T-cell (primary cell): ENCODE data around the gene PLCL1. TPM values are rescaled to one million over a fixed set of nuclear protein-coding genes. Genes with fewer than 3 reads are reported as not detected.

ENCODE experiments used
- ATAC-seq, 4 experiments: fragments of 200-7000 bp in 3 of 4; fragments of 150-1000 bp in 1 of 4; cut with Tn5 transposase; replicated peaks in 1 of 4; 1 replicate in 3 of 4; 2 replicates in 1 of 4; pipeline ENCODE4 v1.10.0; 2021; ENCODE audit warnings: moderate library complexity in 3 of 4, mild to moderate bottlenecking in 2 of 4, moderate number of reproducible peaks in 1 of 4
- CTCF ChIA-PET, 2 donors: fragments of 300-600 bp; sonication (Branson Sonifier 250); formaldehyde crosslinking; loops; one replicate each; lab custom pipeline; 2022; ENCODE audit warnings: antibody characterized with exemption in 2 of 2; lab: Charles Lee
- POLR2A ChIA-PET, 2 donors: fragments of 300-600 bp; sonication (Branson Sonifier 250); formaldehyde crosslinking; loops; one replicate each; lab custom pipeline; 2022; ENCODE audit warnings: antibody characterized with exemption in 2 of 2; lab: Charles Lee
- DNase-seq, 35 experiments: peaks; one replicate each; pipeline versions ENCODE4 v3.0.0 to v3.0.0-alpha.2; 2013 to 2023
- H3K27ac ChIP-seq: one replicate; pipeline ENCODE4 v1.5.1; 2013; ENCODE audit warnings: low read length
- H3K27me3 ChIP-seq, 2 experiments: replicated peaks in 1 of 2; 1 replicate in 1 of 2; 2 replicates in 1 of 2; pipeline versions ENCODE4 v1.6.1 to v1.7.0; 2013; ENCODE audit warnings: low read length in 1 of 2, mixed read lengths in 1 of 2; ENCODE audit not compliant: control insufficient read depth in 2 of 2, insufficient read depth in 2 of 2; ENCODE audit errors: extremely low read depth in 1 of 2
- H3K36me3 ChIP-seq, 2 donors: 1 replicate in 1 of 2; 2 replicates in 1 of 2; pipeline versions ENCODE4 v1.6.1 to v1.7.0; 2013; ENCODE audit warnings: low read length in 1 of 2; ENCODE audit not compliant: control insufficient read depth in 2 of 2, insufficient read depth in 1 of 2; ENCODE audit errors: extremely low read depth in 1 of 2
- H3K4me1 ChIP-seq, 2 experiments: 1 replicate in 1 of 2; 2 replicates in 1 of 2; pipeline versions ENCODE4 v1.6.1 to v1.7.0; 2013; ENCODE audit warnings: low read length in 2 of 2, mixed read lengths in 1 of 2; ENCODE audit not compliant: insufficient read depth in 2 of 2, control insufficient read depth in 1 of 2; ENCODE audit errors: extremely low read depth in 1 of 2
- H3K4me3 ChIP-seq, 2 donors: 1 replicate in 1 of 2; 2 replicates in 1 of 2; pipeline versions ENCODE4 v1.5.1 to v1.7.0; 2013; ENCODE audit warnings: mild to moderate bottlenecking in 2 of 2, low read length in 1 of 2, moderate library complexity in 1 of 2; ENCODE audit not compliant: control insufficient read depth in 1 of 2; ENCODE audit errors: extremely low read depth in 1 of 2
- H3K9me3 ChIP-seq: 2 replicates; pipeline ENCODE4 v1.7.0; 2013
- H3K27ac Mint-ChIP-seq, 2 donors: one replicate each; pipeline ENCODE4 v1.8.0; 2020 to 2021; ENCODE audit warnings: mild to moderate bottlenecking in 2 of 2, mixed read lengths in 2 of 2
- H3K27me3 Mint-ChIP-seq, 2 donors: one replicate each; pipeline ENCODE4 v1.8.0; 2021 to 2022; ENCODE audit warnings: mixed read lengths in 2 of 2
- H3K36me3 Mint-ChIP-seq: one replicate; pipeline ENCODE4 v1.8.0; 2021; ENCODE audit warnings: mixed read lengths
- H3K4me1 Mint-ChIP-seq, 3 donors: one replicate each; pipeline ENCODE4 v1.8.0; 2020 to 2022; ENCODE audit warnings: mixed read lengths in 3 of 3, mild to moderate bottlenecking in 1 of 3
- H3K4me3 Mint-ChIP-seq, 3 donors: one replicate each; pipeline ENCODE4 v1.8.0; 2020 to 2022; ENCODE audit warnings: mild to moderate bottlenecking in 3 of 3, mixed read lengths in 3 of 3, moderate library complexity in 3 of 3
- H3K9me3 Mint-ChIP-seq, 3 donors: one replicate each; pipeline ENCODE4 v1.8.0; 2020 to 2022; ENCODE audit warnings: mixed read lengths in 3 of 3
- WGBS: methylation state at CpG from one replicate; pipeline ENCODE4 v1.1.5; 2013; ENCODE audit warnings: missing lambda C conversion rate; ENCODE audit not compliant: insufficient coverage; 5-methylcytosine and 5-hydroxymethylcytosine counted together
- total RNA-seq, 35 experiments: library from RNA in 6 of 35; stranded (reverse) in 6 of 35; fragments of 120-200 nt in 1 of 35; gene quantifications; one replicate each; pipeline versions ENCODE4 v1.2.1 to v1.2.4 and lab custom pipeline; 2013 to 2026

PLCL1 gene
- total RNA-seq, 5 donors from 2014 or later (not counting 1 experiment from before 2014, with no cell fraction given): 15.3 to 24.7 (median 20.3) TPM

DNA sequence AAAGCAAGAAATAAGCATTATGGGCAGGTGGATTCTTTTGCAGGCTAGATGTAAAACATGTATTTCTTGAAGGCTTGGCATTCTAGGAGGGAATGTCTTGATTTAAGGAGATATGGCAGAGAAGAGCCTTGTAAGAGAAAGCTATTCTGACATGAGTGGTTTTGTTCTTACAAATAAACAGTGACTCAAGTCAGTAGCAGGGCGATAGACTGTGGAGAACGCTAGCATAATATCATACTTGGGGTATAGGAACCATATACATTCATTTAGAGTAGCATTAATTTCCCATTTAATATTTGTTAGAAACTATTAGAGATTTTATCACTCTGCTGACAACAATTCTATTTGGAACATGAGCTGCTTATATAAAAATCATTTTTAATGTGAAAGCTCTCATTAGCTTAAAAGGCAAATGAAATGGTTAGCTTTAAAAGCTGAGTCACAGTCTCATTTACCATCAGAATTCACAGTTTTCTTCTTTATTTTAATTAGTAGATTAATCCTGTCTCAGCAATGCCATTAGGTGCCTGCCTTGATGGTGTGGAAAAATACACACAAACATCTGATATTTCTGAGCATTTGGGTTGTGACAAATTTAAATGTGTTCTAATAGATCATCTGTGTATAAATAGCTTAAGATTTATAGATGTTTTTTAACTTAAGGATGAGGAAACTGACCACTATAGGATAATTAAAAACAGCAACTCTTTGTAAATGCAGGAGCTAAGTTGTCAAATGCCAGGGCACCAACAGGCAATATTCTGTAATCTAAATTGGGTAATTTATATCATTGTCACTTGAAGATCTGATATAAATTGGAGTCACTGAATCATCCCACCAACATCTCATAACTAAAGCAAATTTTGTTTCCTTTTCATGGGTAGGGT is 276.7 kb downstream of the PLCL1 start:
- ChIA-PET CTCF (no interaction called here), POLR2A (no interaction called here)
- no peak overlapping the region for H3K4me3 Mint-ChIP-seq

GRCh38 chr2:198084156-198084555 is 279.8 kb downstream of the PLCL1 start:
- no CpG with 5 or more reads among the region's 6 CpGs for WGBS
- no peaks in the 10 kb centered on the region for H3K9me3 Mint-ChIP-seq
- no peaks in the 10 kb centered on the region for H3K27me3 Mint-ChIP-seq
- Histone ChIP-seq H3K27me3 (no peaks in the 10 kb centered on the region), H3K4me1 (no peaks in the 10 kb centered on the region), H3K27ac (no peak overlapping the region), H3K36me3 (peaks cover 5% of the 10 kb centered on the region in 2 donors), H3K9me3 (no peaks in the 10 kb centered on the region), H3K4me3 (no peak overlapping the region)
- H3K36me3 Mint-ChIP-seq: peaks cover 36% of the 10 kb centered on the region
- H3K4me1 Mint-ChIP-seq: peaks cover 0 to 6% (median 0%) of the 10 kb centered on the region in 3 donors
- no peak overlapping the region for H3K27ac Mint-ChIP-seq
- DNase-seq (no peak), ATAC-seq (no peak)
- H3K4me3 Mint-ChIP-seq: no peak overlapping the region
- POLR2A ChIA-PET: no interaction called here
- CTCF ChIA-PET: no interaction called here

More for the DNA sequence above, 276.7 kb downstream of the PLCL1 start:
- DNase-seq: no peak
- Histone ChIP-seq H3K27me3 (no peaks in the 10 kb centered on the region), H3K4me1 (no peaks in the 10 kb centered on the region), H3K36me3 (peaks cover 3 to 5% of the 10 kb centered on the region in 2 donors), H3K4me3 (no peak overlapping the region), H3K9me3 (no peaks in the 10 kb centered on the region), H3K27ac (no peak overlapping the region)
- Mint-ChIP-seq H3K36me3 (peaks cover 40% of the 10 kb centered on the region), H3K9me3 (no peaks in the 10 kb centered on the region), H3K27me3 (no peaks in the 10 kb centered on the region), H3K4me1 (peaks cover 0 to 11% (median 6%) of the 10 kb centered on the region in 3 donors), H3K27ac (no peak overlapping the region)
- no peak for ATAC-seq
- WGBS: no CpG with 5 or more reads among the region's 2 CpGs

GRCh38 chr2:198096002-198096401 is 291.6 kb downstream of the PLCL1 start:
- no peaks in the 10 kb centered on the region for H3K9me3 Mint-ChIP-seq
- H3K36me3 ChIP-seq: peaks cover 0 to 5% of the 10 kb centered on the region in 2 donors
- no CpG with 5 or more reads among the region's 2 CpGs for WGBS
- ATAC-seq: no peak
- peaks cover 41% of the 10 kb centered on the region for H3K36me3 Mint-ChIP-seq
- ChIA-PET POLR2A (no interaction called here), CTCF (no interaction called here)
- peaks cover 0 to 9% (median 2%) of the 10 kb centered on the region in 3 donors for H3K4me1 Mint-ChIP-seq
- H3K4me1 ChIP-seq: no peaks in the 10 kb centered on the region
- DNase-seq: no peak
- H3K27ac Mint-ChIP-seq: no peak overlapping the region
- no peaks in the 10 kb centered on the region for H3K27me3 ChIP-seq
- H3K4me3 ChIP-seq: no peak overlapping the region
- H3K27me3 Mint-ChIP-seq: no peaks in the 10 kb centered on the region
- H3K4me3 Mint-ChIP-seq: no peak overlapping the region
- H3K9me3 ChIP-seq: no peaks in the 10 kb centered on the region
- H3K27ac ChIP-seq: no peak overlapping the region

DNA sequence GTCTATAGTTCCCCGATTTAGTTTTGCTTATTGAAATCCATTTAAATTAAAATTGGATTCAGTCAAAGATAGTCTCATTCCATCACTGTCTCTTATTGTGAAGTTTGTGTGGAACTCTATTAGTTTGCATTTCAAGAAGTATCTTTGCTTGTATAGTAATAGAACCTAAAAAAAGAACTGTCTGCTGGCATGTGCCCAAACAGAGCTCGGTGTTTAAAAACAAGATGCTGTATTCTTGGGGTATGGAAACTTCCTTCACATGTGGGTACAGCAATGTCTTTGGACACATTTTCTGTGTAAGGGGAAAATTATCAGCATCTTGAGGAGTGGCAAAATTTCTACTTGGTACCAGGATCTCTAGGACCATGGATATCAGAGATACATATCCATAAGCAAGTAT is 292.6 kb downstream of the PLCL1 start:
- Histone ChIP-seq H3K4me1 (no peaks in the 10 kb centered on the region), H3K9me3 (no peaks in the 10 kb centered on the region), H3K27ac (no peak overlapping the region), H3K27me3 (no peaks in the 10 kb centered on the region), H3K36me3 (peaks cover 2% of the 10 kb centered on the region in 2 donors), H3K4me3 (no peak overlapping the region)
- Mint-ChIP-seq H3K36me3 (peaks cover 43% of the 10 kb centered on the region), H3K4me1 (peaks cover 0 to 4% (median 2%) of the 10 kb centered on the region in 3 donors), H3K4me3 (no peak overlapping the region), H3K9me3 (no peaks in the 10 kb centered on the region), H3K27ac (no peak overlapping the region), H3K27me3 (no peaks in the 10 kb centered on the region)
- ATAC-seq (no peak), DNase-seq (no peak)
- POLR2A ChIA-PET: no interaction called here
- CTCF ChIA-PET: no interaction called here
- 60% methylated on average over 1 of the region's 2 CpGs for WGBS

DNA sequence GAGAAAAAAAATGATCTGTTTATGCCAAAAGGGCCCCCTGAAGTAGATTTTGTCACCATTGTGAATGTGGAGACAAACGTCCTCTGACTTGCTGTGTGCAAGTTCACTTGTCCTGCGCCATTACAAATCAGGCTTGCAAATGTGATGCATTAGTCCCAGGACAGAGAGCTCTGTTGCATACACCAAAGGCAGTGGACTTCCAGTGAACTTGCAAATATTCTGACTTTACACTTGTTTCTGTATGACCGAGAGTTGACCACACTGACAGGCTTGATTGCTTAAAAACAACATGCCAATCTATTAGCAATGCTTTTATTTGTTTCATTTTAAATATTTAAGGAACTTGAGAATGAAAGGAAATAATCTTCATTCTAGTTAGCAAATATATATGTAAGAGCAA is 293.2 kb downstream of the PLCL1 start:
- peaks cover 43% of the 10 kb centered on the region for H3K36me3 Mint-ChIP-seq
- CTCF ChIA-PET: no interaction called here
- H3K9me3 Mint-ChIP-seq: no peaks in the 10 kb centered on the region

GRCh38 chr2:198098386-198098785 is 294.0 kb downstream of the PLCL1 start:
- CTCF ChIA-PET: interaction anchor here in 1 of 2 donors (1.2 kb wide), 1 partner anchor 28 kb away, joined by 3 read pairs; no protein-coding TSS in a partner anchor
- Mint-ChIP-seq H3K9me3 (no peaks in the 10 kb centered on the region), H3K4me3 (no peak overlapping the region), H3K27me3 (no peaks in the 10 kb centered on the region), H3K4me1 (peaks cover 0 to 2% (median 0%) of the 10 kb centered on the region in 3 donors), H3K36me3 (peaks cover 40% of the 10 kb centered on the region), H3K27ac (no peak overlapping the region)
- peaks cover 0 to 2% of the 10 kb centered on the region in 2 donors for H3K36me3 ChIP-seq
- no peak overlapping the region for H3K27ac ChIP-seq
- WGBS: no CpG with 5 or more reads among the region's 1 CpG
- no peaks in the 10 kb centered on the region for H3K9me3 ChIP-seq
- ATAC-seq (no peak), DNase-seq (no peak)
- POLR2A ChIA-PET: no interaction called here
- no peaks in the 10 kb centered on the region for H3K4me1 ChIP-seq
- no peak overlapping the region for H3K4me3 ChIP-seq
- no peaks in the 10 kb centered on the region for H3K27me3 ChIP-seq

More for the DNA sequence above, 293.2 kb downstream of the PLCL1 start:
- Mint-ChIP-seq H3K27ac (no peak overlapping the region), H3K4me1 (peaks cover 0 to 2% (median 0%) of the 10 kb centered on the region in 3 donors), H3K4me3 (no peak overlapping the region), H3K27me3 (no peaks in the 10 kb centered on the region)
- WGBS: 91% methylated on average over 3 of the region's 3 CpGs
- DNase-seq: no peak
- Histone ChIP-seq H3K4me1 (no peaks in the 10 kb centered on the region), H3K27me3 (no peaks in the 10 kb centered on the region), H3K4me3 (no peak overlapping the region), H3K27ac (no peak overlapping the region), H3K36me3 (peaks cover 0 to 2% of the 10 kb centered on the region in 2 donors), H3K9me3 (no peaks in the 10 kb centered on the region)
- no peak for ATAC-seq
- POLR2A ChIA-PET: no interaction called here
